Testis (tissue), 2 donors: ENCODE results near the gene EGLN2.

Source experiments
- POLR2A ChIP-seq: fragments of 450-650 bp; IDR thresholded peaks from one replicate; pipeline ENCODE4 v1.6.1; 2017; ENCODE audit warnings: antibody characterized with exemption, mild to moderate bottlenecking, moderate library complexity
- TF ChIP-seq, protein P1 (sequence below), 3 experiments: fragments of 450-650 bp in 2 of 3; fragments of 200-600 bp in 1 of 3; sonication (generic) in 1 of 3; IDR thresholded peaks; one replicate each; pipeline ENCODE4 v1.5.1; 2016 to 2019; ENCODE audit warnings: antibody characterized with exemption in 3 of 3, mild to moderate bottlenecking in 2 of 3, moderate library complexity in 1 of 3

DNA sequence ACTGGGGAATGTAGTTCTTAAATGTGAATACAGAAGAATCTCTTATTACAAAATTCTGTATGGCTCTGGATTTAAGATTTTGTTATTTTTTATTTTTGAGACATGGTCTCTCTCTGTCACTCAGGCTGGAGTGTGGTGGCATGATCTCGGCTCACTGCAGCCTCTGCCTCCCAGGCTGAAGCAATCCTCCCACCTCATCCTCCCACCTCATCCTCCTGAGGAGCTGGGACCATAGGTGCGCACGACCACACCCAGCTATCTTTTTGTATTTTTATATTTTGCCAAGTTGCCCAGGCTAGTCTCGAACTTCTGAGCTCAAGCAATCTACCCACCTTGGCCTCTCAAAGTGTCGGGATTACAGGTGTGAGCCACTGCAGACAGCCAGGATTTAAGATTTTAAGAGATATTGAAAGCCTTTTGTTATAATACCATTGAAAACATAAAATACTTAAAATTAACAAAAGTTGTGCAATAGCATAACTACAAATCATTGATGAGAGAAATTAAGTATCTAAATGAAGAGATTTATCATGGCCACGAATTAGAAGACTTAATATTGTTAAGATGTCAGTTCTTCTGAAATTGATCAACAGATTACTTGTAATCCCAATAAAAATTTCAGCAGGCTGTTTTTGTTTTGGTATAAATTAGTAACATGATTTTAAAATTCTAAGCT is 37.9 kb downstream of the EGLN2 start:
- TF ChIP-seq, protein P1, sequence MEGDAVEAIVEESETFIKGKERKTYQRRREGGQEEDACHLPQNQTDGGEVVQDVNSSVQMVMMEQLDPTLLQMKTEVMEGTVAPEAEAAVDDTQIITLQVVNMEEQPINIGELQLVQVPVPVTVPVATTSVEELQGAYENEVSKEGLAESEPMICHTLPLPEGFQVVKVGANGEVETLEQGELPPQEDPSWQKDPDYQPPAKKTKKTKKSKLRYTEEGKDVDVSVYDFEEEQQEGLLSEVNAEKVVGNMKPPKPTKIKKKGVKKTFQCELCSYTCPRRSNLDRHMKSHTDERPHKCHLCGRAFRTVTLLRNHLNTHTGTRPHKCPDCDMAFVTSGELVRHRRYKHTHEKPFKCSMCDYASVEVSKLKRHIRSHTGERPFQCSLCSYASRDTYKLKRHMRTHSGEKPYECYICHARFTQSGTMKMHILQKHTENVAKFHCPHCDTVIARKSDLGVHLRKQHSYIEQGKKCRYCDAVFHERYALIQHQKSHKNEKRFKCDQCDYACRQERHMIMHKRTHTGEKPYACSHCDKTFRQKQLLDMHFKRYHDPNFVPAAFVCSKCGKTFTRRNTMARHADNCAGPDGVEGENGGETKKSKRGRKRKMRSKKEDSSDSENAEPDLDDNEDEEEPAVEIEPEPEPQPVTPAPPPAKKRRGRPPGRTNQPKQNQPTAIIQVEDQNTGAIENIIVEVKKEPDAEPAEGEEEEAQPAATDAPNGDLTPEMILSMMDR (IDR thresholded peaks at IDR 0.05), result no peak
- TF ChIP-seq POLR2A, result no peak
